WTC11 (cell line): ENCODE data around the gene MAGI2. TPM values are rescaled to one million over a fixed set of nuclear protein-coding genes. Genes with fewer than 3 reads are reported as not detected.
A peak's percentile ranks its signal among the peaks of the same experiment; 100 is the strongest.

ENCODE experiments used
- ATAC-seq: fragments of 200-7000 bp; cut with Tn5 transposase; 2 replicates; pipeline ENCODE4 v1.10.0; 2021; ENCODE audit warnings: mild to moderate bottlenecking, moderate library complexity
- CTCF ChIA-PET: fragments of 300-600 bp; sonication (Branson Sonifier 250); formaldehyde crosslinking; loops from one replicate; lab custom pipeline; 2021; ENCODE audit warnings: antibody characterized with exemption; lab: Charles Lee
- POLR2A ChIA-PET: fragments of 350-600 bp; sonication (Branson Sonifier 250); formaldehyde crosslinking; loops from one replicate; lab custom pipeline; 2021; ENCODE audit warnings: antibody characterized with exemption; lab: Charles Lee
- DNase-seq: peaks from one replicate; pipeline ENCODE4 v3.0.0; 2021; ENCODE audit warnings: low spot score
- H3K27ac Mint-ChIP-seq: 2 replicates; pipeline ENCODE4 v1.8.0; 2021; ENCODE audit warnings: mixed read lengths
- H3K27me3 Mint-ChIP-seq: 2 replicates; pipeline ENCODE4 v1.8.0; 2021; ENCODE audit warnings: low read depth, mild to moderate bottlenecking, moderate library complexity, mixed read lengths
- H3K36me3 Mint-ChIP-seq: 2 replicates; pipeline ENCODE4 v1.8.0; 2021; ENCODE audit warnings: mixed read lengths
- H3K4me1 Mint-ChIP-seq: 2 replicates; pipeline ENCODE4 v1.8.0; 2022; ENCODE audit warnings: mixed read lengths
- H3K4me3 Mint-ChIP-seq: 2 replicates; pipeline ENCODE4 v1.8.0; 2021; ENCODE audit warnings: mild to moderate bottlenecking, moderate library complexity, mixed read lengths
- H3K9me3 Mint-ChIP-seq: 2 replicates; pipeline ENCODE4 v1.8.0; 2021; ENCODE audit warnings: mixed read lengths
- ARID4B ChIP-seq: sonication (generic); formaldehyde crosslinking; IDR thresholded peaks from 2 replicates; pipeline ENCODE4 v1.8.0; 2023; ENCODE audit warnings: missing genetic modification reagents, mild to moderate bottlenecking, borderline replicate concordance
- ATF2 ChIP-seq: sonication (generic); formaldehyde crosslinking; IDR thresholded peaks from 2 replicates; pipeline ENCODE4 v1.8.1; 2022; ENCODE audit warnings: low read depth, missing genetic modification reagents, borderline replicate concordance
- CBFB ChIP-seq: sonication (generic); formaldehyde crosslinking; IDR thresholded peaks from 2 replicates; pipeline ENCODE4 v1.8.1; 2022; ENCODE audit warnings: mild to moderate bottlenecking, low read depth, missing genetic modification reagents
- CTCF ChIP-seq: fragments of 200-600 bp; IDR thresholded peaks from 2 replicates; pipeline ENCODE4 v1.8.0; 2022; ENCODE audit warnings: antibody characterized with exemption
- ESRRA ChIP-seq: sonication (generic); formaldehyde crosslinking; IDR thresholded peaks from 2 replicates; pipeline ENCODE4 v1.8.1; 2022; ENCODE audit warnings: mild to moderate bottlenecking, missing genetic modification reagents, borderline replicate concordance
- FOXP1 ChIP-seq: sonication (generic); formaldehyde crosslinking; IDR thresholded peaks from 2 replicates; pipeline ENCODE4 v1.8.0; 2022; ENCODE audit warnings: missing genetic modification reagents, mild to moderate bottlenecking, moderate library complexity, borderline replicate concordance
- HMGA2 ChIP-seq: fragments of 250-450 bp; sonication (Bioruptor Pico); IDR thresholded peaks from 2 replicates; pipeline ENCODE4 v1.4.0; 2021; ENCODE audit warnings: mild to moderate bottlenecking, moderate library complexity
- MAX ChIP-seq: sonication (generic); formaldehyde crosslinking; IDR thresholded peaks from 2 replicates; pipeline ENCODE4 v1.8.0; 2022; ENCODE audit warnings: mild to moderate bottlenecking, missing genetic modification reagents
- NFE2L1 ChIP-seq: sonication (generic); formaldehyde crosslinking; IDR thresholded peaks from 2 replicates; pipeline ENCODE4 v1.8.1; 2023; ENCODE audit warnings: missing genetic modification reagents
- NR3C1 ChIP-seq: sonication (generic); formaldehyde crosslinking; conservative IDR thresholded peaks from 2 replicates; pipeline ENCODE4 v1.8.1; 2023; ENCODE audit warnings: low read depth, mild to moderate bottlenecking, missing genetic modification reagents
- OVOL2 ChIP-seq: fragments of 250-450 bp; sonication (Bioruptor Pico); IDR thresholded peaks from 2 replicates; pipeline ENCODE4 v1.9.0; 2021; ENCODE audit warnings: mild to moderate bottlenecking, borderline replicate concordance
- SMAD3 ChIP-seq: sonication (generic); formaldehyde crosslinking; IDR thresholded peaks from 2 replicates; pipeline ENCODE4 v1.8.0; 2022; ENCODE audit warnings: missing genetic modification reagents, mild to moderate bottlenecking, borderline replicate concordance
- TCF7 ChIP-seq: sonication (generic); formaldehyde crosslinking; IDR thresholded peaks from 2 replicates; pipeline ENCODE4 v1.8.0; 2022; ENCODE audit warnings: mild to moderate bottlenecking, low read depth, missing genetic modification reagents, moderate library complexity
- TP53 ChIP-seq: sonication (generic); formaldehyde crosslinking; IDR thresholded peaks from 2 replicates; pipeline ENCODE4 v1.8.1; 2023; ENCODE audit warnings: mild to moderate bottlenecking, missing genetic modification reagents
- USF2 ChIP-seq: sonication (generic); formaldehyde crosslinking; IDR thresholded peaks from 2 replicates; pipeline ENCODE4 v1.8.1; 2023; ENCODE audit warnings: mild to moderate bottlenecking, missing genetic modification reagents, moderate library complexity
- ZBTB21 ChIP-seq: sonication (generic); formaldehyde crosslinking; IDR thresholded peaks from 2 replicates; pipeline ENCODE4 v1.8.1; 2023; ENCODE audit warnings: mild to moderate bottlenecking, missing genetic modification reagents, borderline replicate concordance
- ZNF425 ChIP-seq: fragments of 250-450 bp; sonication (Bioruptor Pico); conservative IDR thresholded peaks from 2 replicates; pipeline ENCODE4 v1.9.0; 2021; ENCODE audit warnings: mild to moderate bottlenecking
- ZNF512 ChIP-seq: sonication (generic); formaldehyde crosslinking; IDR thresholded peaks from 2 replicates; pipeline ENCODE4 v1.8.1; 2022; ENCODE audit warnings: missing genetic modification reagents, borderline replicate concordance
- ZSCAN18 ChIP-seq: fragments of 250-450 bp; sonication (Bioruptor Pico); IDR thresholded peaks from 2 replicates; pipeline ENCODE4 v2.1.2; 2022; ENCODE audit warnings: mild to moderate bottlenecking, moderate library complexity
- total RNA-seq: library from RNA; stranded (reverse); gene quantifications from 3 replicates; pipeline ENCODE4 v1.2.3, GENCODE V29; 2021

MAGI2 gene
- total RNA-seq, 1 experiment from 2014 or later = 26.6 TPM

- TF ChIP-seq CTCF = no peak
- no peak for TF ChIP-seq HMGA2 (CRISPR knock-in tag)
- TF ChIP-seq ZSCAN18 = no peak
- no peak for TF ChIP-seq ZBTB21
These were observed 574.3 kb downstream of the MAGI2 start (continued) for GRCh38 chr7:78879206-78879605.

- no peak overlapping the region for H3K4me3 Mint-ChIP-seq
- TF ChIP-seq TP53 (CRISPR knock-in tag) = no peak
- 0 out of 2 replicates have a peak, but pooled peaks cover 5% of the 10 kb centered on the region for H3K36me3 Mint-ChIP-seq
- peaks cover 7% of the 10 kb centered on the region; the same call in 1 of the 2 replicates for H3K4me1 Mint-ChIP-seq
- peaks cover 23% of the 10 kb centered on the region for H3K9me3 Mint-ChIP-seq
- peak; percentile 64 for DNase-seq
- no peaks in the 10 kb centered on the region for H3K27me3 Mint-ChIP-seq
- ChIA-PET CTCF (interaction anchor here (0.6 kb wide), 1 partner anchor 1213 kb away, joined by 6 read pairs; no protein-coding TSS in a partner anchor), POLR2A (no interaction called here)
- H3K27ac Mint-ChIP-seq = no peak overlapping the region
- ATAC-seq = peak; percentile 77
These were observed 580.4 kb downstream of the MAGI2 start for GRCh38 chr7:78873117-78873516.

GRCh38 chr7:78864339-78864738 lies 589.1 kb downstream of the MAGI2 start:
- ChIA-PET CTCF (no interaction called here), POLR2A (no interaction called here)
- Mint-ChIP-seq H3K4me3 (no peak overlapping the region), H3K36me3 (peaks cover 3% of the 10 kb centered on the region), H3K27ac (no peak overlapping the region), H3K4me1 (peaks cover 9% of the 10 kb centered on the region), H3K9me3 (peaks cover 27% of the 10 kb centered on the region), H3K27me3 (peaks cover 5% of the 10 kb centered on the region; the same call in 1 of the 2 replicates)
- no peak for DNase-seq
- no peak for ATAC-seq
- TF ChIP-seq NR3C1 (CRISPR knock-in tag) (no peak), USF2 (no peak), ZNF425 (CRISPR knock-in tag) (no peak), FOXP1 (no peak), ESRRA (CRISPR knock-in tag) (no peak), SMAD3 (CRISPR knock-in tag) (no peak), ATF2 (no peak), MAX (CRISPR knock-in tag) (no peak), NFE2L1 (CRISPR knock-in tag) (no peak), ZNF512 (CRISPR knock-in tag) (no peak), TCF7 (CRISPR knock-in tag) (no peak), OVOL2 (no peak), ARID4B (CRISPR knock-in tag) (no peak), CBFB (no peak)
